Forelimb muscle (tissue), 1 donor: ENCODE results near the gene ZNF555. TPM values are rescaled to one million over a fixed set of nuclear protein-coding genes. Genes with fewer than 3 reads are reported as not detected.
"Not testable (repeated sequence)": the region's sequence is repeated elsewhere in the genome, so short reads cannot be mapped to it uniquely, and the experiment has no call there.

Experiments
- DNase-seq: peaks from one replicate; pipeline ENCODE4 v3.0.0-alpha.2; 2013; ENCODE audit warnings: low read depth
- polyA plus RNA-seq: library from polyadenylated mRNA; unstranded; fragments of 120-200 nt; gene quantifications from one replicate; pipeline ENCODE4 v1.2.1, GENCODE V29; 2013; ENCODE audit not compliant: insufficient read length

ZNF555 gene
- polyA plus RNA-seq, 1 donor = 12.6 TPM

- no peak for DNase-seq
These were observed 33.7 kb upstream of the ZNF555 start for GRCh38 chr19:2807379-2808128.

- no peak for DNase-seq
These were observed 32.9 kb upstream of the ZNF555 start for GRCh38 chr19:2808129-2808941.

GRCh38 chr19:2809387-2810140 lies 31.7 kb upstream of the ZNF555 start:
- DNase-seq = no peak

GRCh38 chr19:2810141-2811091 lies 30.9 kb upstream of the ZNF555 start:
- no peak for DNase-seq

GRCh38 chr19:2811221-2811722 lies 30.0 kb upstream of the ZNF555 start:
- DNase-seq = no peak

GRCh38 chr19:2811735-2812413 lies 29.4 kb upstream of the ZNF555 start:
- no peak for DNase-seq

- no peak for DNase-seq
These were observed 28.7 kb upstream of the ZNF555 start for GRCh38 chr19:2812414-2813234.

- DNase-seq = no peak
These were observed 27.8 kb upstream of the ZNF555 start for GRCh38 chr19:2813235-2814160.

- DNase-seq = no peak
These were observed 26.8 kb upstream of the ZNF555 start for GRCh38 chr19:2814426-2814825.

GRCh38 chr19:2815191-2815614 lies 26.1 kb upstream of the ZNF555 start:
- no peak for DNase-seq

GRCh38 chr19:2815923-2816322 lies 25.4 kb upstream of the ZNF555 start:
- no peak for DNase-seq

- DNase-seq = no peak
These were observed 24.6 kb upstream of the ZNF555 start for GRCh38 chr19:2816641-2817040.

GRCh38 chr19:2817237-2817829 lies 23.9 kb upstream of the ZNF555 start:
- not testable (repeated sequence) for DNase-seq

- peak; percentile 93 for DNase-seq
These were observed 21.6 kb upstream of the ZNF555 start, which contains the start of gene ZNF554 for GRCh38 chr19:2819540-2820111. Gene ZNF554, plus strand, starts transcription at chr19:2819868. Its CDS starts 204 bp downstream, at chr19:2820072.

GRCh38 chr19:2820112-2820702 lies 21.1 kb upstream of the ZNF555 start:
- no peak for DNase-seq

- no peak for DNase-seq
These were observed 18.4 kb upstream of the ZNF555 start for GRCh38 chr19:2822846-2823245.

GRCh38 chr19:2823646-2824045 lies 17.6 kb upstream of the ZNF555 start:
- no peak for DNase-seq
